Prostate gland (tissue), 2 donors: ENCODE results near the gene GANAB.

ENCODE experiments used
- POLR2A ChIP-seq: fragments of 450-650 bp; IDR thresholded peaks from one replicate; pipeline ENCODE4 v1.6.1; 2016; ENCODE audit warnings: antibody characterized with exemption, mild to moderate bottlenecking
- TF ChIP-seq, protein P1 (sequence below), 4 experiments: fragments of 200-600 bp in 2 of 4; fragments of 450-650 bp in 2 of 4; sonication (generic) in 2 of 4; IDR thresholded peaks; 1 replicate in 3 of 4; 2 replicates in 1 of 4; pipeline ENCODE4 v1.5.1; 2016 to 2019; ENCODE audit warnings: antibody characterized with exemption in 4 of 4, mild to moderate bottlenecking in 2 of 4, moderate library complexity in 2 of 4

DNA sequence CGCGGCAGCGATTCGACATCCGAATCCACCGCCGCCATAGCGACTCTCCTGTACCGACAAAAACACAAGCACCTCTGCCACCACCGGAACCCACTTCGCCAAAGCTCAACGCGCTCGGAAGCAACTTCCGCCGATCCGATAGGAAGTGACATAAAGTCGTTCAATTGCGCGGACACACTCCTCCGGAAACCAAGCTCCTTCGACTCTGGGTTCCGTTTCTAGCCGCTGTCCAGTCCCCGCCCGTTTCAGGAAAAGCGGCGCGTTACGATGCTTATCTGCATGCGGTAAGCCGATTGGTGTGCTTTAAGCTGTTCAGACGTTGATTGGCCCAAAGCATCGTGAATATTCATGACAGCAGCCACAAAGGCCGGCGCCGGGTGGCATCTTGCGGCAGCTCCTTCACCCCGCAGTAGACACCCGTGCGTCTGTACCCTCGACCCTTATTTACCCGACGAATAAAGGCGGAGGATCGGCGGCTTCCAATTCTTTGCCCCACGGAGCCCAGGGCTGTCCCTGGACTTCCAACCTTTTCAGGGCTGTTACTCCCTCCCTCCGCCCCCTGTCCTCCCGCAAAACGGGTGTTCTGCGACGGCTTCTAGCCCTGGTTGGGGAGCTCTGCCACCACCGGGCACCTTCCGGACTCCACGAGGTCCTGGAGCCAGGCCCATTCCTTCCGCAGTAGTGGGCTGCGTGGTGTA, 54.8 kb downstream of the GANAB start, which contains the start of gene TUT1:
- TF ChIP-seq, protein P1, sequence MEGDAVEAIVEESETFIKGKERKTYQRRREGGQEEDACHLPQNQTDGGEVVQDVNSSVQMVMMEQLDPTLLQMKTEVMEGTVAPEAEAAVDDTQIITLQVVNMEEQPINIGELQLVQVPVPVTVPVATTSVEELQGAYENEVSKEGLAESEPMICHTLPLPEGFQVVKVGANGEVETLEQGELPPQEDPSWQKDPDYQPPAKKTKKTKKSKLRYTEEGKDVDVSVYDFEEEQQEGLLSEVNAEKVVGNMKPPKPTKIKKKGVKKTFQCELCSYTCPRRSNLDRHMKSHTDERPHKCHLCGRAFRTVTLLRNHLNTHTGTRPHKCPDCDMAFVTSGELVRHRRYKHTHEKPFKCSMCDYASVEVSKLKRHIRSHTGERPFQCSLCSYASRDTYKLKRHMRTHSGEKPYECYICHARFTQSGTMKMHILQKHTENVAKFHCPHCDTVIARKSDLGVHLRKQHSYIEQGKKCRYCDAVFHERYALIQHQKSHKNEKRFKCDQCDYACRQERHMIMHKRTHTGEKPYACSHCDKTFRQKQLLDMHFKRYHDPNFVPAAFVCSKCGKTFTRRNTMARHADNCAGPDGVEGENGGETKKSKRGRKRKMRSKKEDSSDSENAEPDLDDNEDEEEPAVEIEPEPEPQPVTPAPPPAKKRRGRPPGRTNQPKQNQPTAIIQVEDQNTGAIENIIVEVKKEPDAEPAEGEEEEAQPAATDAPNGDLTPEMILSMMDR (IDR thresholded peaks at IDR 0.05) = peak in 2 of 4 experiments; percentile 35 to 39
- TF ChIP-seq POLR2A = peak; percentile 84
